H9 (cell line): ENCODE results near the gene HLA-A. TPM values are rescaled to one million over a fixed set of nuclear protein-coding genes. Genes with fewer than 3 reads are reported as not detected.
A peak's percentile ranks its signal among the peaks of the same experiment; 100 is the strongest.

Source experiments
- DNase-seq: peaks from one replicate; pipeline ENCODE4 v3.0.0-alpha.2; 2017
- H2AFZ ChIP-seq: one replicate; pipeline ENCODE4 v1.6.1; 2013; ENCODE audit warnings: mild to moderate bottlenecking, low read length, control low read depth, moderate library complexity
- H2AK5ac ChIP-seq: 2 replicates; pipeline ENCODE4 v1.6.1; 2013; ENCODE audit warnings: low read length, control low read depth, mixed read lengths; ENCODE audit not compliant: insufficient read length
- H2BK120ac ChIP-seq: one replicate; pipeline ENCODE4 v1.6.1; 2013; ENCODE audit warnings: low read depth, mild to moderate bottlenecking, low read length, control low read depth, inconsistent platforms; ENCODE audit not compliant: poor library complexity, severe bottlenecking
- H2BK12ac ChIP-seq: 2 replicates; pipeline ENCODE4 v1.6.1; 2013; ENCODE audit warnings: low read length, control low read depth, mixed read lengths, low read depth; ENCODE audit not compliant: insufficient read length
- H2BK15ac ChIP-seq: 2 replicates; pipeline ENCODE4 v1.6.1; 2013; ENCODE audit warnings: low read depth, low read length, control low read depth
- H2BK20ac ChIP-seq: one replicate; pipeline ENCODE4 v1.6.1; 2013; ENCODE audit warnings: low read depth, mild to moderate bottlenecking, low read length, control low read depth, inconsistent platforms; ENCODE audit not compliant: poor library complexity, severe bottlenecking
- H2BK5ac ChIP-seq: 2 replicates; pipeline ENCODE4 v1.6.1; 2013; ENCODE audit warnings: low read length, control low read depth, mixed read lengths; ENCODE audit not compliant: insufficient read length
- H3K14ac ChIP-seq: 2 replicates; pipeline ENCODE4 v1.6.1; 2013; ENCODE audit warnings: low read length, control low read depth; ENCODE audit not compliant: insufficient read depth
- H3K18ac ChIP-seq: 2 replicates; pipeline ENCODE4 v1.6.1; 2013; ENCODE audit warnings: low read depth, mild to moderate bottlenecking, mixed read lengths, low read length, control low read depth; ENCODE audit not compliant: insufficient read length
- H3K23ac ChIP-seq: 2 replicates; pipeline ENCODE4 v1.6.1; 2013; ENCODE audit warnings: low read length, control low read depth, mixed read lengths, low read depth; ENCODE audit not compliant: insufficient read length
- H3K23me2 ChIP-seq: 2 replicates; pipeline ENCODE4 v1.6.1; 2013; ENCODE audit warnings: low read depth, mild to moderate bottlenecking, mixed read lengths, low read length, control low read depth; ENCODE audit not compliant: insufficient read length, poor library complexity, severe bottlenecking
- H3K27ac ChIP-seq: 2 replicates; pipeline ENCODE4 v1.5.1; 2013; ENCODE audit warnings: low read length, control low read depth, mixed read lengths, low read depth; ENCODE audit not compliant: insufficient read length
- H3K27me3 ChIP-seq: 2 replicates; pipeline ENCODE4 v1.6.1; 2013; ENCODE audit warnings: low read length, control low read depth, inconsistent platforms; ENCODE audit not compliant: insufficient read depth
- H3K4ac ChIP-seq: 2 replicates; pipeline ENCODE4 v1.6.1; 2013; ENCODE audit warnings: low read depth, mild to moderate bottlenecking, control low read depth, inconsistent platforms, low read length, moderate library complexity
- H3K4me1 ChIP-seq: 2 replicates; pipeline ENCODE4 v1.6.1; 2013; ENCODE audit warnings: low read length, control low read depth, inconsistent platforms; ENCODE audit not compliant: insufficient read depth
- H3K4me2 ChIP-seq: 2 replicates; pipeline ENCODE4 v1.6.1; 2013; ENCODE audit warnings: low read length, control low read depth, mixed read lengths; ENCODE audit not compliant: insufficient read length, insufficient read depth
- H3K56ac ChIP-seq: 2 replicates; pipeline ENCODE4 v1.6.1; 2013; ENCODE audit warnings: low read depth, mild to moderate bottlenecking, mixed read lengths, low read length, control low read depth; ENCODE audit not compliant: insufficient read length
- H3K79me1 ChIP-seq: 2 replicates; pipeline ENCODE4 v1.6.1; 2013; ENCODE audit warnings: low read depth, mild to moderate bottlenecking, moderate library complexity, low read length, control low read depth, inconsistent platforms; ENCODE audit not compliant: insufficient read depth, poor library complexity, severe bottlenecking
- H3K79me2 ChIP-seq: 2 replicates; pipeline ENCODE4 v1.6.1; 2013; ENCODE audit warnings: low read length, control low read depth, inconsistent platforms; ENCODE audit not compliant: insufficient read depth
- H3K9ac ChIP-seq: 2 replicates; pipeline ENCODE4 v1.6.1; 2013; ENCODE audit warnings: low read length, control low read depth, mixed read lengths; ENCODE audit not compliant: insufficient read length; ENCODE audit errors: extremely low read depth
- H3K9me3 ChIP-seq: one replicate; pipeline ENCODE4 v1.6.1; 2013; ENCODE audit warnings: low read depth, low read length, inconsistent platforms; ENCODE audit not compliant: control insufficient read depth
- H3T11ph ChIP-seq: one replicate; pipeline ENCODE4 v1.6.1; 2013; ENCODE audit warnings: mild to moderate bottlenecking, low read length, control low read depth, inconsistent platforms
- H4K20me1 ChIP-seq: one replicate; pipeline ENCODE4 v1.6.1; 2013; ENCODE audit not compliant: control insufficient read depth, insufficient read length, insufficient read depth
- H4K5ac ChIP-seq: 2 replicates; pipeline ENCODE4 v1.6.1; 2013; ENCODE audit warnings: low read depth, mild to moderate bottlenecking, mixed read lengths, low read length, control low read depth; ENCODE audit not compliant: insufficient read length
- H4K8ac ChIP-seq: replicated peaks from 2 replicates; pipeline ENCODE4 v1.6.1; 2013; ENCODE audit warnings: low read length, control low read depth, mixed read lengths, low read depth; ENCODE audit not compliant: insufficient read length
- H4K91ac ChIP-seq: 2 replicates; pipeline ENCODE4 v1.6.1; 2013; ENCODE audit warnings: low read depth, mild to moderate bottlenecking, moderate library complexity, mixed read lengths, low read length, control low read depth; ENCODE audit not compliant: insufficient read length
- H3K27ac Mint-ChIP-seq, 3 experiments: 2 replicates in 2 of 3; 3 replicates in 1 of 3; pipeline ENCODE4 v1.8.0; 2020 to 2021; ENCODE audit warnings: mixed read lengths in 3 of 3, mild to moderate bottlenecking in 1 of 3, moderate library complexity in 1 of 3
- H3K27me3 Mint-ChIP-seq: 2 replicates; pipeline ENCODE4 v1.8.0; 2021; ENCODE audit warnings: low read depth, mild to moderate bottlenecking, moderate library complexity, mixed read lengths
- H3K36me3 Mint-ChIP-seq, 3 experiments: 2 replicates in 2 of 3; 3 replicates in 1 of 3; pipeline ENCODE4 v1.8.0; 2020 to 2021; ENCODE audit warnings: low read depth in 3 of 3, mixed read lengths in 3 of 3; ENCODE audit not compliant: insufficient read depth in 1 of 3
- H3K4me1 Mint-ChIP-seq, 2 experiments: 2 replicates each; pipeline ENCODE4 v1.8.0; 2020; ENCODE audit warnings: mixed read lengths in 2 of 2
- H3K4me3 Mint-ChIP-seq, 2 experiments: 2 replicates in 1 of 2; 3 replicates in 1 of 2; pipeline ENCODE4 v1.8.0; 2020 to 2021; ENCODE audit warnings: mild to moderate bottlenecking in 2 of 2, mixed read lengths in 2 of 2, moderate library complexity in 1 of 2
- H3K9me3 Mint-ChIP-seq, 2 experiments: 2 replicates in 1 of 2; 3 replicates in 1 of 2; pipeline ENCODE4 v1.8.0; 2020; ENCODE audit warnings: mild to moderate bottlenecking in 2 of 2, mixed read lengths in 2 of 2, moderate library complexity in 1 of 2
- WGBS: extraction: QIAGEN DNeasy Blood & Tissue Kit; methylation state at CpG from one replicate; pipeline ENCODE4 v1.1.7; 2013; ENCODE audit warnings: missing lambda C conversion rate, low lambda C conversion rate, mixed read lengths; ENCODE audit not compliant: insufficient read length; ENCODE audit errors: extremely low coverage; 5-methylcytosine and 5-hydroxymethylcytosine counted together
- total RNA-seq: library from RNA; stranded (reverse); gene quantifications from 2 replicates; pipeline ENCODE4 v1.2.1, GENCODE V29; 2021
- TF ChIP-seq, protein P1 (sequence below): fragments of 200-600 bp; sonication (generic); conservative IDR thresholded peaks from 3 replicates; pipeline ENCODE4 v1.8.0; 2021; ENCODE audit warnings: antibody characterized with exemption, mild to moderate bottlenecking

Gene HLA-A
- total RNA-seq, 1 experiment from 2014 or later, result 248 TPM

DNA sequence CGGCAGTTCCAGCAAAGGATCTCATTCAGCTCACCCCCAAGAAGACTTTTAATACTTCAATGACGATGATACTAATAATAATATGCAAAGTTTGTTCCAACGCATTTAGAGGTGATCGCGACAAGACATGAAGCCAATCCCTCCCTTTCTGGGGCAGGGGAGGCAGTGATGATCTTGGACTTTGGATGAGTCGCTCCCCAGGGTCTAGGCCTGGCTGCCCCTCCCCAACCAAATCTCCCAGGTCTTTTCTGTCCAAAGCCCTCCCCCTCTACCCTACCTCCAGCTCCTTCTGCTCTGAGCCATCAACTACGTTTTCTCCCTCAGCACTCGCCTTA is 33.9 kb downstream of the HLA-A start:
- H3K27ac Mint-ChIP-seq, result no peak overlapping the region
- H3K9me3 ChIP-seq, result no peaks in the 10 kb centered on the region
- H3K27me3 Mint-ChIP-seq, result peaks cover 85% of the 10 kb centered on the region
- no peak overlapping the region for H2BK15ac ChIP-seq
- no peak overlapping the region for H2BK5ac ChIP-seq
- H4K91ac ChIP-seq, result no peak overlapping the region
- H3K23me2 ChIP-seq, result peaks cover 14% of the 10 kb centered on the region
- H3K27me3 ChIP-seq, result peaks cover 33% of the 10 kb centered on the region
- TF ChIP-seq, protein P1, sequence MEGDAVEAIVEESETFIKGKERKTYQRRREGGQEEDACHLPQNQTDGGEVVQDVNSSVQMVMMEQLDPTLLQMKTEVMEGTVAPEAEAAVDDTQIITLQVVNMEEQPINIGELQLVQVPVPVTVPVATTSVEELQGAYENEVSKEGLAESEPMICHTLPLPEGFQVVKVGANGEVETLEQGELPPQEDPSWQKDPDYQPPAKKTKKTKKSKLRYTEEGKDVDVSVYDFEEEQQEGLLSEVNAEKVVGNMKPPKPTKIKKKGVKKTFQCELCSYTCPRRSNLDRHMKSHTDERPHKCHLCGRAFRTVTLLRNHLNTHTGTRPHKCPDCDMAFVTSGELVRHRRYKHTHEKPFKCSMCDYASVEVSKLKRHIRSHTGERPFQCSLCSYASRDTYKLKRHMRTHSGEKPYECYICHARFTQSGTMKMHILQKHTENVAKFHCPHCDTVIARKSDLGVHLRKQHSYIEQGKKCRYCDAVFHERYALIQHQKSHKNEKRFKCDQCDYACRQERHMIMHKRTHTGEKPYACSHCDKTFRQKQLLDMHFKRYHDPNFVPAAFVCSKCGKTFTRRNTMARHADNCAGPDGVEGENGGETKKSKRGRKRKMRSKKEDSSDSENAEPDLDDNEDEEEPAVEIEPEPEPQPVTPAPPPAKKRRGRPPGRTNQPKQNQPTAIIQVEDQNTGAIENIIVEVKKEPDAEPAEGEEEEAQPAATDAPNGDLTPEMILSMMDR, result no peak
- peaks cover 0 to 7% of the 10 kb centered on the region in 2 experiments; a peak in 2 of 5 replicates for H3K9me3 Mint-ChIP-seq
- H3K23ac ChIP-seq, result no peak overlapping the region
- H2BK12ac ChIP-seq, result no peak overlapping the region
- peak overlapping the region; percentile 65 to 83 for H3K4me3 Mint-ChIP-seq
- no CpG with 5 or more reads among the region's 8 CpGs for WGBS
- H3K18ac ChIP-seq, result no peak overlapping the region
- DNase-seq, result no peak
- no peak overlapping the region for H2AK5ac ChIP-seq
- H3K36me3 Mint-ChIP-seq, result no peaks in the 10 kb centered on the region; a peak in 1 of 7 replicates
- no peaks in the 10 kb centered on the region for H3K79me2 ChIP-seq
- H2BK120ac ChIP-seq, result no peak overlapping the region
- H3K14ac ChIP-seq, result no peak overlapping the region
- H2AFZ ChIP-seq, result no peak overlapping the region
- H4K20me1 ChIP-seq, result no peaks in the 10 kb centered on the region
- peaks cover 23 to 29% of the 10 kb centered on the region in 2 experiments for H3K4me1 Mint-ChIP-seq
- H3K4me2 ChIP-seq, result peak overlapping the region; percentile 88
- H3K79me1 ChIP-seq, result no peaks in the 10 kb centered on the region
- H4K5ac ChIP-seq, result no peak overlapping the region
- no peak overlapping the region for H2BK20ac ChIP-seq
- H3K4ac ChIP-seq, result no peak overlapping the region
- H3K4me1 ChIP-seq, result peaks cover 3% of the 10 kb centered on the region; the same call in 1 of the 2 replicates
- no peak overlapping the region for H4K8ac ChIP-seq
- H3K27ac ChIP-seq, result no peak overlapping the region
- no peak overlapping the region for H3K9ac ChIP-seq
- no peak overlapping the region for H3T11ph ChIP-seq
- H3K56ac ChIP-seq, result no peak overlapping the region
